H9 (cell line): ENCODE results near the gene CCL4L2. TPM values are rescaled to one million over a fixed set of nuclear protein-coding genes. Genes with fewer than 3 reads are reported as not detected.

Experiments
- DNase-seq: peaks from one replicate; pipeline ENCODE4 v3.0.0-alpha.2; 2017
- H2AFZ ChIP-seq: one replicate; pipeline ENCODE4 v1.6.1; 2013; ENCODE audit warnings: mild to moderate bottlenecking, low read length, control low read depth, moderate library complexity
- H2AK5ac ChIP-seq: 2 replicates; pipeline ENCODE4 v1.6.1; 2013; ENCODE audit warnings: low read length, control low read depth, mixed read lengths; ENCODE audit not compliant: insufficient read length
- H2BK120ac ChIP-seq: one replicate; pipeline ENCODE4 v1.6.1; 2013; ENCODE audit warnings: low read depth, mild to moderate bottlenecking, low read length, control low read depth, inconsistent platforms; ENCODE audit not compliant: poor library complexity, severe bottlenecking
- H2BK12ac ChIP-seq: 2 replicates; pipeline ENCODE4 v1.6.1; 2013; ENCODE audit warnings: low read length, control low read depth, mixed read lengths, low read depth; ENCODE audit not compliant: insufficient read length
- H2BK15ac ChIP-seq: 2 replicates; pipeline ENCODE4 v1.6.1; 2013; ENCODE audit warnings: low read depth, low read length, control low read depth
- H2BK20ac ChIP-seq: one replicate; pipeline ENCODE4 v1.6.1; 2013; ENCODE audit warnings: low read depth, mild to moderate bottlenecking, low read length, control low read depth, inconsistent platforms; ENCODE audit not compliant: poor library complexity, severe bottlenecking
- H2BK5ac ChIP-seq: 2 replicates; pipeline ENCODE4 v1.6.1; 2013; ENCODE audit warnings: low read length, control low read depth, mixed read lengths; ENCODE audit not compliant: insufficient read length
- H3K14ac ChIP-seq: 2 replicates; pipeline ENCODE4 v1.6.1; 2013; ENCODE audit warnings: low read length, control low read depth; ENCODE audit not compliant: insufficient read depth
- H3K18ac ChIP-seq: 2 replicates; pipeline ENCODE4 v1.6.1; 2013; ENCODE audit warnings: low read depth, mild to moderate bottlenecking, mixed read lengths, low read length, control low read depth; ENCODE audit not compliant: insufficient read length
- H3K23ac ChIP-seq: 2 replicates; pipeline ENCODE4 v1.6.1; 2013; ENCODE audit warnings: low read length, control low read depth, mixed read lengths, low read depth; ENCODE audit not compliant: insufficient read length
- H3K23me2 ChIP-seq: 2 replicates; pipeline ENCODE4 v1.6.1; 2013; ENCODE audit warnings: low read depth, mild to moderate bottlenecking, mixed read lengths, low read length, control low read depth; ENCODE audit not compliant: insufficient read length, poor library complexity, severe bottlenecking
- H3K27ac ChIP-seq: 2 replicates; pipeline ENCODE4 v1.5.1; 2013; ENCODE audit warnings: low read length, control low read depth, mixed read lengths, low read depth; ENCODE audit not compliant: insufficient read length
- H3K27me3 ChIP-seq: 2 replicates; pipeline ENCODE4 v1.6.1; 2013; ENCODE audit warnings: low read length, control low read depth, inconsistent platforms; ENCODE audit not compliant: insufficient read depth
- H3K4ac ChIP-seq: 2 replicates; pipeline ENCODE4 v1.6.1; 2013; ENCODE audit warnings: low read depth, mild to moderate bottlenecking, control low read depth, inconsistent platforms, low read length, moderate library complexity
- H3K4me1 ChIP-seq: 2 replicates; pipeline ENCODE4 v1.6.1; 2013; ENCODE audit warnings: low read length, control low read depth, inconsistent platforms; ENCODE audit not compliant: insufficient read depth
- H3K4me2 ChIP-seq: 2 replicates; pipeline ENCODE4 v1.6.1; 2013; ENCODE audit warnings: low read length, control low read depth, mixed read lengths; ENCODE audit not compliant: insufficient read length, insufficient read depth
- H3K56ac ChIP-seq: 2 replicates; pipeline ENCODE4 v1.6.1; 2013; ENCODE audit warnings: low read depth, mild to moderate bottlenecking, mixed read lengths, low read length, control low read depth; ENCODE audit not compliant: insufficient read length
- H3K79me1 ChIP-seq: 2 replicates; pipeline ENCODE4 v1.6.1; 2013; ENCODE audit warnings: low read depth, mild to moderate bottlenecking, moderate library complexity, low read length, control low read depth, inconsistent platforms; ENCODE audit not compliant: insufficient read depth, poor library complexity, severe bottlenecking
- H3K79me2 ChIP-seq: 2 replicates; pipeline ENCODE4 v1.6.1; 2013; ENCODE audit warnings: low read length, control low read depth, inconsistent platforms; ENCODE audit not compliant: insufficient read depth
- H3K9ac ChIP-seq: 2 replicates; pipeline ENCODE4 v1.6.1; 2013; ENCODE audit warnings: low read length, control low read depth, mixed read lengths; ENCODE audit not compliant: insufficient read length; ENCODE audit errors: extremely low read depth
- H3K9me3 ChIP-seq: one replicate; pipeline ENCODE4 v1.6.1; 2013; ENCODE audit warnings: low read depth, low read length, inconsistent platforms; ENCODE audit not compliant: control insufficient read depth
- H3T11ph ChIP-seq: one replicate; pipeline ENCODE4 v1.6.1; 2013; ENCODE audit warnings: mild to moderate bottlenecking, low read length, control low read depth, inconsistent platforms
- H4K20me1 ChIP-seq: one replicate; pipeline ENCODE4 v1.6.1; 2013; ENCODE audit not compliant: control insufficient read depth, insufficient read length, insufficient read depth
- H4K5ac ChIP-seq: 2 replicates; pipeline ENCODE4 v1.6.1; 2013; ENCODE audit warnings: low read depth, mild to moderate bottlenecking, mixed read lengths, low read length, control low read depth; ENCODE audit not compliant: insufficient read length
- H4K8ac ChIP-seq: replicated peaks from 2 replicates; pipeline ENCODE4 v1.6.1; 2013; ENCODE audit warnings: low read length, control low read depth, mixed read lengths, low read depth; ENCODE audit not compliant: insufficient read length
- H4K91ac ChIP-seq: 2 replicates; pipeline ENCODE4 v1.6.1; 2013; ENCODE audit warnings: low read depth, mild to moderate bottlenecking, moderate library complexity, mixed read lengths, low read length, control low read depth; ENCODE audit not compliant: insufficient read length
- H3K27ac Mint-ChIP-seq, 3 experiments: 2 replicates in 2 of 3; 3 replicates in 1 of 3; pipeline ENCODE4 v1.8.0; 2020 to 2021; ENCODE audit warnings: mixed read lengths in 3 of 3, mild to moderate bottlenecking in 1 of 3, moderate library complexity in 1 of 3
- H3K27me3 Mint-ChIP-seq: 2 replicates; pipeline ENCODE4 v1.8.0; 2021; ENCODE audit warnings: low read depth, mild to moderate bottlenecking, moderate library complexity, mixed read lengths
- H3K36me3 Mint-ChIP-seq, 3 experiments: 2 replicates in 2 of 3; 3 replicates in 1 of 3; pipeline ENCODE4 v1.8.0; 2020 to 2021; ENCODE audit warnings: low read depth in 3 of 3, mixed read lengths in 3 of 3; ENCODE audit not compliant: insufficient read depth in 1 of 3
- H3K4me1 Mint-ChIP-seq, 2 experiments: 2 replicates each; pipeline ENCODE4 v1.8.0; 2020; ENCODE audit warnings: mixed read lengths in 2 of 2
- H3K4me3 Mint-ChIP-seq, 2 experiments: 2 replicates in 1 of 2; 3 replicates in 1 of 2; pipeline ENCODE4 v1.8.0; 2020 to 2021; ENCODE audit warnings: mild to moderate bottlenecking in 2 of 2, mixed read lengths in 2 of 2, moderate library complexity in 1 of 2
- H3K9me3 Mint-ChIP-seq, 2 experiments: 2 replicates in 1 of 2; 3 replicates in 1 of 2; pipeline ENCODE4 v1.8.0; 2020; ENCODE audit warnings: mild to moderate bottlenecking in 2 of 2, mixed read lengths in 2 of 2, moderate library complexity in 1 of 2
- CTCF ChIP-seq: fragments of 200-600 bp; sonication (generic); conservative IDR thresholded peaks from 3 replicates; pipeline ENCODE4 v1.8.0; 2021; ENCODE audit warnings: antibody characterized with exemption, mild to moderate bottlenecking
- WGBS: extraction: QIAGEN DNeasy Blood & Tissue Kit; methylation state at CpG from one replicate; pipeline ENCODE4 v1.1.7; 2013; ENCODE audit warnings: missing lambda C conversion rate, low lambda C conversion rate, mixed read lengths; ENCODE audit not compliant: insufficient read length; ENCODE audit errors: extremely low coverage; 5-methylcytosine and 5-hydroxymethylcytosine counted together
- total RNA-seq: library from RNA; stranded (reverse); gene quantifications from 2 replicates; pipeline ENCODE4 v1.2.1, GENCODE V29; 2021

CCL4L2 gene
- total RNA-seq, 1 experiment from 2014 or later, result not detected

GRCh38 chr17:36203335-36203734, 7.5 kb upstream of the CCL4L2 start:
- Mint-ChIP-seq H3K9me3 (no peaks in the 10 kb centered on the region; a peak in 1 of 5 replicates), H3K27me3 (peaks cover 18% of the 10 kb centered on the region), H3K4me3 (no peak overlapping the region), H3K36me3 (no peaks in the 10 kb centered on the region), H3K27ac (no peak overlapping the region; a peak in 1 of 7 replicates), H3K4me1 (peaks cover 6 to 8% of the 10 kb centered on the region in 2 experiments)
- no peak overlapping the region for H4K5ac ChIP-seq
- no peak overlapping the region for H2BK20ac ChIP-seq
- H2BK120ac ChIP-seq, result no peak overlapping the region
- no peak overlapping the region for H3K4me2 ChIP-seq
- no peak overlapping the region for H2BK12ac ChIP-seq
- H3K79me1 ChIP-seq, result no peaks in the 10 kb centered on the region
- H3K9ac ChIP-seq, result no peak overlapping the region
- no peak overlapping the region for H3K23ac ChIP-seq
- H3K56ac ChIP-seq, result no peak overlapping the region
- no peak overlapping the region for H3K18ac ChIP-seq
- no peak for DNase-seq
- H4K8ac ChIP-seq, result no peak overlapping the region
- H3K27ac ChIP-seq, result no peak overlapping the region
- H2AFZ ChIP-seq, result no peak overlapping the region
- H2BK15ac ChIP-seq, result no peak overlapping the region
- H3K4ac ChIP-seq, result no peak overlapping the region
- H4K91ac ChIP-seq, result no peak overlapping the region
- no peak overlapping the region for H2BK5ac ChIP-seq
- H2AK5ac ChIP-seq, result no peak overlapping the region
- no peak overlapping the region for H3T11ph ChIP-seq
- no peaks in the 10 kb centered on the region for H3K27me3 ChIP-seq
- WGBS, result no CpG with 5 or more reads among the region's 3 CpGs
- no peaks in the 10 kb centered on the region for H3K79me2 ChIP-seq
- H3K23me2 ChIP-seq, result no peaks in the 10 kb centered on the region
- H3K14ac ChIP-seq, result no peak overlapping the region
- no peaks in the 10 kb centered on the region for H4K20me1 ChIP-seq
- H3K4me1 ChIP-seq, result no peaks in the 10 kb centered on the region; the same call in 1 of the 2 replicates
- TF ChIP-seq CTCF, result no peak
- H3K9me3 ChIP-seq, result no peaks in the 10 kb centered on the region
